Parathyroid adenoma (tissue), 2 donors: ENCODE measurements around the gene CSE1L.

ENCODE experiments used
- H2AFZ ChIP-seq: fragments of 300-600 bp; sonication (generic); one replicate; pipeline ENCODE4 v1.7.0; 2017; ENCODE audit warnings: antibody characterized with exemption, mild to moderate bottlenecking
- H3K27ac ChIP-seq: fragments of 300-600 bp; sonication (generic); one replicate; pipeline ENCODE4 v1.7.0; 2017
- H3K27me3 ChIP-seq: fragments of 300-600 bp; sonication (generic); one replicate; pipeline ENCODE4 v1.7.0; 2017; ENCODE audit warnings: low read length; ENCODE audit not compliant: control insufficient read depth, insufficient read depth
- H3K36me3 ChIP-seq: fragments of 300-600 bp; sonication (generic); one replicate; pipeline ENCODE4 v1.7.0; 2017; ENCODE audit warnings: low read length; ENCODE audit not compliant: control insufficient read depth, insufficient read depth
- H3K4me1 ChIP-seq: fragments of 300-600 bp; sonication (generic); one replicate; pipeline ENCODE4 v1.7.0; 2017; ENCODE audit warnings: control low read depth
- H3K4me2 ChIP-seq: fragments of 300-600 bp; sonication (generic); one replicate; pipeline ENCODE4 v1.7.0; 2017; ENCODE audit warnings: low read length
- H3K4me3 ChIP-seq: fragments of 300-600 bp; sonication (generic); one replicate; pipeline ENCODE4 v1.7.0; 2017; ENCODE audit warnings: low read depth, low read length
- H3K79me2 ChIP-seq: fragments of 300-600 bp; sonication (generic); one replicate; pipeline ENCODE4 v1.7.0; 2017; ENCODE audit warnings: control low read depth
- H3K9ac ChIP-seq: fragments of 300-600 bp; sonication (generic); one replicate; pipeline ENCODE4 v1.7.0; 2017; ENCODE audit warnings: mild to moderate bottlenecking
- H3K9me3 ChIP-seq: fragments of 300-600 bp; sonication (generic); one replicate; pipeline ENCODE4 v1.7.0; 2017; ENCODE audit warnings: low read length; ENCODE audit not compliant: control insufficient read depth
- CTCF ChIP-seq: fragments of 300-600 bp; sonication (generic); IDR thresholded peaks from one replicate; pipeline ENCODE4 v1.7.0; 2017; ENCODE audit warnings: antibody characterized with exemption, mild to moderate bottlenecking
- donor health status: primary hyperparathyroidism.

Gene CSE1L

GRCh38 chr20:49140834-49141233 is 94.7 kb downstream of the CSE1L start:
- no peak overlapping the region for H3K27ac ChIP-seq

More at GRCh38 chr20:49140834-49141233, 94.7 kb downstream of the CSE1L start:
- H3K4me3 ChIP-seq = no peak overlapping the region
- H3K4me2 ChIP-seq = no peak overlapping the region
- no peak overlapping the region for H2AFZ ChIP-seq
- peaks cover 3% of the 10 kb centered on the region for H3K4me1 ChIP-seq
- TF ChIP-seq CTCF = no peak
- no peak overlapping the region for H3K9ac ChIP-seq
- no peaks in the 10 kb centered on the region for H3K36me3 ChIP-seq
- H3K79me2 ChIP-seq = peaks cover 45% of the 10 kb centered on the region
- H3K9me3 ChIP-seq = no peaks in the 10 kb centered on the region
- no peaks in the 10 kb centered on the region for H3K27me3 ChIP-seq
